Endodermal cell (in vitro differentiated cells): Measurements from ENCODE around the gene CMIP. TPM values are rescaled to one million over a fixed set of nuclear protein-coding genes. Genes with fewer than 3 reads are reported as not detected.

Experiments used
- DNase-seq: peaks from one replicate; pipeline ENCODE4 v3.0.0-alpha.2; 2017
- H3K27ac ChIP-seq: 2 replicates; pipeline ENCODE4 v1.5.1; 2013; ENCODE audit warnings: mild to moderate bottlenecking, low read depth, low read length, moderate library complexity
- H3K27me3 ChIP-seq: 2 replicates; pipeline ENCODE4 v1.6.1; 2013; ENCODE audit warnings: mild to moderate bottlenecking, low read length, moderate library complexity; ENCODE audit not compliant: insufficient read depth, control insufficient read depth, poor library complexity, severe bottlenecking
- H3K36me3 ChIP-seq: 2 replicates; pipeline ENCODE4 v1.7.0; 2013; ENCODE audit warnings: mild to moderate bottlenecking, low read length, moderate library complexity; ENCODE audit not compliant: control insufficient read depth, insufficient read depth
- H3K4me1 ChIP-seq: one replicate; pipeline ENCODE4 v1.7.0; 2013; ENCODE audit warnings: low read length; ENCODE audit not compliant: control insufficient read depth, insufficient read depth
- H3K4me3 ChIP-seq: 2 replicates; pipeline ENCODE4 v1.5.1; 2013; ENCODE audit warnings: mild to moderate bottlenecking, low read length, moderate library complexity
- H3K9ac ChIP-seq: 2 replicates; pipeline ENCODE4 v1.6.1; 2013; ENCODE audit warnings: mild to moderate bottlenecking, low read length, moderate library complexity; ENCODE audit not compliant: poor library complexity, severe bottlenecking; ENCODE audit errors: extremely low read depth
- H3K9me3 ChIP-seq: 2 replicates; pipeline ENCODE4 v1.6.1; 2013; ENCODE audit warnings: mild to moderate bottlenecking, low read length, moderate library complexity; ENCODE audit not compliant: control insufficient read depth
- H3K27ac Mint-ChIP-seq: 2 replicates; pipeline ENCODE4 v1.8.0; 2020; ENCODE audit warnings: mixed read lengths
- H3K27me3 Mint-ChIP-seq: 2 replicates; pipeline ENCODE4 v1.8.0; 2021; ENCODE audit warnings: mild to moderate bottlenecking, mixed read lengths; ENCODE audit not compliant: insufficient read depth
- H3K36me3 Mint-ChIP-seq: 2 replicates; pipeline ENCODE4 v1.8.0; 2020; ENCODE audit warnings: low read depth, mixed read lengths
- H3K4me1 Mint-ChIP-seq: 2 replicates; pipeline ENCODE4 v1.8.0; 2020; ENCODE audit warnings: mixed read lengths
- H3K4me3 Mint-ChIP-seq: 2 replicates; pipeline ENCODE4 v1.8.0; 2020; ENCODE audit warnings: mild to moderate bottlenecking, moderate library complexity, mixed read lengths
- H3K9me3 Mint-ChIP-seq: 2 replicates; pipeline ENCODE4 v1.8.0; 2020; ENCODE audit warnings: mild to moderate bottlenecking, mixed read lengths
- WGBS, 2 experiments: methylation state at CpG; one replicate each; pipeline versions ENCODE4 v1.1.5 to v1.1.7; 2013; ENCODE audit warnings: missing lambda C conversion rate in 2 of 2, mixed read lengths in 1 of 2; ENCODE audit not compliant: insufficient coverage in 1 of 2, insufficient read length in 1 of 2; 5-methylcytosine and 5-hydroxymethylcytosine counted together
- total RNA-seq, 2 donors: library from RNA; stranded (reverse); fragmentation: NEBNext Ultra II Directional in 1 of 2; extraction: Animal tissue kit (Norgen Biotek cat#: 25700) in 1 of 2; gene quantifications; 2 replicates in 1 of 2; 3 replicates in 1 of 2; pipeline ENCODE4 v1.2.1, GENCODE V29; 2021
- TF ChIP-seq, protein P1 (sequence below): fragments of 200-600 bp; sonication (generic); conservative IDR thresholded peaks from 2 replicates; pipeline ENCODE4 v1.5.0; 2021; ENCODE audit warnings: antibody characterized with exemption, mild to moderate bottlenecking

Gene CMIP
- total RNA-seq, 2 donors from 2014 or later: 64.0 to 64.7 TPM

DNA sequence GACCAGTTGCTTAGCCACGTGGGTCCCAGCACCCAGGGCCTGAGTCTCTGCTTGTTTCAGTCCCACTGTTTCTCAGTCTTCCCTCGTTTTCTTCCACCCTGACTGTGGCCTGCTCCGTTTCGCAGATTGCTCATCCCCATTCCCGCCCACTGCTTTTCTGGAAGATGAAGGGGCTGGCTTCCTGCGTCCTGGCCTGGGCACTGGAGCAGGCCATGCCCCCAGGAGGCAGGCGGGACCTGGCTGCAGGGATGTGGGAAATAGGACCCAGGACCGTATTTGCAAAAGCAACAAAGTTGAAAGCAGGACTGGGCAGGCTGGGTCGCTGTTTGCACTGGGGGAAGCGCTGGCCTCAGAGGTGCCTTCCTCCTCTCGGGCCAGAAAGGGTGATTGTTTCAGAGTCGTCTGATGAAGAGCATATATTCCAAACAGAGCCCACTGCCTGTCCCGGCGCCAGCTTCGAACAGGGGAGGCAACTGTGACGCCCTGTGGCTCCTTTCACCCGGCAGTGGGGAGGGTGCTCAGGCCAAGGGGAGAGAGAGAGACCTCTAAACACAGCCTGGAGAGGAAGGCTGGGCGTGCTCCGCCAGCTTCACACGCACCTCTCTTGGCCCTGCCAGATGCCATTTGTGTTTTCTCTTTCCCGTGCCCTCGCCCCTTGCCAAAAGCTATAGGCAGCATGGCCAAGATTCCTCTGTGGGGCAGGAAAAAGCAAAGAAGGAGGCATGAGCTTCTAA is 108.6 kb downstream of the CMIP start:
- DNase-seq: no peak
- H3K27ac ChIP-seq: no peak overlapping the region
- no peak overlapping the region for H3K9ac ChIP-seq
- H3K36me3 ChIP-seq: no peaks in the 10 kb centered on the region
- TF ChIP-seq, protein P1, sequence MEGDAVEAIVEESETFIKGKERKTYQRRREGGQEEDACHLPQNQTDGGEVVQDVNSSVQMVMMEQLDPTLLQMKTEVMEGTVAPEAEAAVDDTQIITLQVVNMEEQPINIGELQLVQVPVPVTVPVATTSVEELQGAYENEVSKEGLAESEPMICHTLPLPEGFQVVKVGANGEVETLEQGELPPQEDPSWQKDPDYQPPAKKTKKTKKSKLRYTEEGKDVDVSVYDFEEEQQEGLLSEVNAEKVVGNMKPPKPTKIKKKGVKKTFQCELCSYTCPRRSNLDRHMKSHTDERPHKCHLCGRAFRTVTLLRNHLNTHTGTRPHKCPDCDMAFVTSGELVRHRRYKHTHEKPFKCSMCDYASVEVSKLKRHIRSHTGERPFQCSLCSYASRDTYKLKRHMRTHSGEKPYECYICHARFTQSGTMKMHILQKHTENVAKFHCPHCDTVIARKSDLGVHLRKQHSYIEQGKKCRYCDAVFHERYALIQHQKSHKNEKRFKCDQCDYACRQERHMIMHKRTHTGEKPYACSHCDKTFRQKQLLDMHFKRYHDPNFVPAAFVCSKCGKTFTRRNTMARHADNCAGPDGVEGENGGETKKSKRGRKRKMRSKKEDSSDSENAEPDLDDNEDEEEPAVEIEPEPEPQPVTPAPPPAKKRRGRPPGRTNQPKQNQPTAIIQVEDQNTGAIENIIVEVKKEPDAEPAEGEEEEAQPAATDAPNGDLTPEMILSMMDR: no peak
- H3K9me3 ChIP-seq: no peaks in the 10 kb centered on the region
- Mint-ChIP-seq H3K36me3 (peaks cover 2% of the 10 kb centered on the region), H3K4me3 (no peak overlapping the region), H3K4me1 (peaks cover 31% of the 10 kb centered on the region), H3K27ac (peak overlapping the region; percentile 44), H3K27me3 (no peaks in the 10 kb centered on the region), H3K9me3 (no peaks in the 10 kb centered on the region)
- H3K4me1 ChIP-seq: peaks cover 4% of the 10 kb centered on the region
- WGBS, 2 experiments: 84 to 90% methylated on average over 13 to 22 of the region's 22 CpGs
- no peak overlapping the region for H3K4me3 ChIP-seq
- no peaks in the 10 kb centered on the region for H3K27me3 ChIP-seq

DNA sequence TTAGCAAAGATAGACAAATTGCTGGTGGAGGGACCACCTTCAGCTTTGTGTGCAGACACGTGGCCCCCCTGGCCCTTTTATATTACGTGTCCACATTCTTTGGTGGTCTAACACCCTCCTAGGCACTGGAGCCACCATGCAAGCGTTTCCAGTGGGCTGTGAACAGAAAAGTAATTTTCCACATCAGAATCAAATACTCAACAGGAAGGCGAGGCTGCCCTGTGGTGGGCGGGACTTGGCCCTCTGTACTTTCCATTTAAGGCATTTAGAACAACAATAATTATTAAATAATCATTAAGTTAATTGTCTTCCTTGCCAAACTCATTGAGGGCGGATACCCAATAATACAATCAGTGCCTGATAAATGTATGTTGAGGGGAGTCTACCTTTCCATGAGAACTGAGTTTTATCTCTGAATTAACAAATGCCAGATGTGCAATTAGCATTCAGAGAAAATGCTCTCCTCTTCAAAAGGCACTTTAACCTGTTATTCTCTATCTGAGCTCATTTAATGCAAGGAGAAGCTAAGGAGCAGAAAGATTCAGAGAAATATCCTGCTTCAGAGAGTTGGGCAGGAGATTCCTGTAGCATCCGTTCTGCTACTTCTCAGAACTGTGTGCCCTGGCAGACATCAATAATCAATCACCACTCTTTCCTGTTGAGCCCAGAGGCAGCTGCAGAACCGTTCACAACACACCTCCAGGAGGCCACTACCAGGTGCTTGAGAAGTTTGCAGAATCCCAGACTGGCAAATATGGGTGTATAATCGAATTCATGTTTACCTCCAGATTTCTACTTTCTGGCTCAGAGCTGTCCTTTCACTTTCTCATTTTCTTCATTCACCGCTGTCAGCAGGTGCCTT is 109.4 kb downstream of the CMIP start:
- Mint-ChIP-seq H3K27ac (peak overlapping the region; percentile 44), H3K9me3 (no peaks in the 10 kb centered on the region), H3K27me3 (no peaks in the 10 kb centered on the region), H3K4me3 (no peak overlapping the region), H3K36me3 (peaks cover 2% of the 10 kb centered on the region), H3K4me1 (peaks cover 34% of the 10 kb centered on the region)
- H3K4me1 ChIP-seq: peaks cover 7% of the 10 kb centered on the region
- no peak overlapping the region for H3K4me3 ChIP-seq
- no peaks in the 10 kb centered on the region for H3K9me3 ChIP-seq
- H3K27ac ChIP-seq: no peak overlapping the region
- H3K36me3 ChIP-seq: no peaks in the 10 kb centered on the region
- H3K9ac ChIP-seq: no peak overlapping the region
- WGBS, 2 experiments: 88 to 93% methylated on average over 6 to 10 of the region's 10 CpGs
- TF ChIP-seq, protein P1: no peak
- DNase-seq: no peak
- no peaks in the 10 kb centered on the region for H3K27me3 ChIP-seq

DNA sequence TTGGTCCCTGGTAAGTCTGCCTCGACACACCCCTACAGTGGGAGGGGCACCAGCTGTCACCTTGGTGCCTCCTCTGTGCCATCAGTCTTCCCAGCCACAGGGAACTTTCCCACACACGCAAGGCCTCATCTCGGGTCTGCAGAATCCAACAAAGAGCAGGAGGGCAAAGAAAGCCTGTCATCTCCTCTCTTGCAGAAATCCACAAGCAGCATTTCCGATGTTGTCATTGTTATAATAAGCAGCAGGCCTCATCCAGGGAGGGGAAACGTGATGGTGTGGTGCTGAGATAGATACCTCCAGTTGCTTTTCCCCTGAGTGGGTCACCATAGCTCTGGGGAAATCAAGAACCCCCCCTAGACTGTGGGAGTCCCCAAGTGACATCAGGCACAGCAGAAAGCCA is 110.4 kb downstream of the CMIP start:
- Histone ChIP-seq H3K9me3 (no peaks in the 10 kb centered on the region), H3K4me3 (no peak overlapping the region), H3K4me1 (peaks cover 14% of the 10 kb centered on the region), H3K27ac (no peak overlapping the region), H3K9ac (no peak overlapping the region), H3K36me3 (no peaks in the 10 kb centered on the region), H3K27me3 (no peaks in the 10 kb centered on the region)
- TF ChIP-seq, protein P1: no peak
- H3K27me3 Mint-ChIP-seq: no peaks in the 10 kb centered on the region
- H3K9me3 Mint-ChIP-seq: no peaks in the 10 kb centered on the region
- peak overlapping the region; percentile 29 for H3K27ac Mint-ChIP-seq
- H3K4me1 Mint-ChIP-seq: peaks cover 37% of the 10 kb centered on the region
- peaks cover 2% of the 10 kb centered on the region for H3K36me3 Mint-ChIP-seq
- no peak for DNase-seq
- 92 to 98% methylated on average over 4 to 5 of the region's 5 CpGs for WGBS, 2 experiments
- no peak overlapping the region for H3K4me3 Mint-ChIP-seq
